HCT116 (cell line): ENCODE measurements around the gene HDAC10. TPM values are rescaled to one million over a fixed set of nuclear protein-coding genes. Genes with fewer than 3 reads are reported as not detected.
A peak's percentile ranks its signal among the peaks of the same experiment; 100 is the strongest.

ENCODE experiments used
- ATAC-seq: fragments of 200-7000 bp; cut with Tn5 transposase; 2 replicates; pipeline ENCODE4 v1.9.1; 2020; ENCODE audit warnings: mild to moderate bottlenecking, moderate library complexity
- BruUV-seq: library from RNA; stranded (reverse); fragments of 400-500 nt; replicated peaks from 2 replicates; lab custom pipeline; 2021; lab: Mats Ljungman, UMichigan
- CTCF ChIA-PET: fragments of 300-600 bp; sonication (Branson Sonifier 250); formaldehyde crosslinking; loops from one replicate; lab custom pipeline; 2021; ENCODE audit warnings: antibody characterized with exemption; lab: Charles Lee
- POLR2A ChIA-PET: fragments of 300-600, 350-600 bp; sonication (Branson Sonifier 250); formaldehyde crosslinking; loops from one replicate; lab custom pipeline; 2021; ENCODE audit warnings: antibody characterized with exemption; lab: Charles Lee
- RAD21 ChIA-PET, 2 experiments: fragments of 300-600 bp; sonication (Branson Sonifier 250); formaldehyde crosslinking; loops; one replicate each; lab custom pipeline; 2023; ENCODE audit warnings: low total read pairs in 2 of 2; ENCODE audit not compliant: uncharacterized antibody in 2 of 2, unreplicated experiment in 2 of 2, low non-redundant PET in 1 of 2; lab: Charles Lee
- DNase-seq: peaks from one replicate; pipeline ENCODE4 v3.0.0-alpha.2; 2010; ENCODE audit warnings: low read depth, low spot score
- H2AFZ ChIP-seq: fragments of 200-600 bp; shearing (Covaris generic), sonication (generic); 2 replicates; pipeline ENCODE4 v1.6.1; 2017; ENCODE audit warnings: low read depth, mixed run types, mixed read lengths, antibody characterized with exemption, low read length; ENCODE audit not compliant: poor library complexity, severe bottlenecking
- H3K27ac ChIP-seq: 2 replicates; pipeline ENCODE4 v1.5.1; 2012; ENCODE audit warnings: low read depth, low read length
- H3K27me3 ChIP-seq: fragments of 200-600 bp; sonication (generic); 2 replicates; pipeline ENCODE4 v1.6.1; 2016; ENCODE audit warnings: mixed run types, low read length, mixed read lengths; ENCODE audit not compliant: insufficient read depth
- H3K36me3 ChIP-seq, 2 experiments: fragments of 200-500 bp in 1 of 2; fragments of 200-600 bp in 1 of 2; sonication (Bioruptor generic) in 1 of 2; sonication (generic) in 1 of 2; 2 replicates each; pipeline versions ENCODE4 v1.5.1 to v1.6.1; 2014 to 2016; ENCODE audit warnings: low read length in 2 of 2, inconsistent platforms in 1 of 2, mixed read lengths in 1 of 2, mixed run types in 1 of 2; ENCODE audit not compliant: insufficient read depth in 2 of 2, control insufficient read depth in 1 of 2
- H3K4me1 ChIP-seq, 2 experiments: fragments of 200-600 bp in 1 of 2; sonication (generic) in 1 of 2; 2 replicates each; pipeline versions ENCODE4 v1.5.1 to v1.6.1; 2012 to 2017; ENCODE audit warnings: low read length in 2 of 2, inconsistent platforms in 1 of 2, mild to moderate bottlenecking in 1 of 2, mixed read lengths in 1 of 2, mixed run types in 1 of 2, moderate library complexity in 1 of 2; ENCODE audit not compliant: insufficient read depth in 2 of 2, control insufficient read depth in 1 of 2
- H3K4me2 ChIP-seq: fragments of 200-600 bp; sonication (generic); 2 replicates; pipeline ENCODE4 v1.6.1; 2017; ENCODE audit warnings: mixed run types, low read length, mixed read lengths
- H3K4me3 ChIP-seq, 2 experiments: fragments of 200-600 bp in 1 of 2; sonication (generic) in 1 of 2; replicated peaks in 1 of 2; 2 replicates each; pipeline ENCODE4 v1.5.1; 2011 to 2016; ENCODE audit warnings: low read length in 2 of 2, control low read depth in 1 of 2, low read depth in 1 of 2, mild to moderate bottlenecking in 1 of 2, mixed read lengths in 1 of 2, mixed run types in 1 of 2
- H3K79me2 ChIP-seq: fragments of 200-600 bp; sonication (generic); 2 replicates; pipeline ENCODE4 v1.6.1; 2017; ENCODE audit warnings: mild to moderate bottlenecking, mixed run types, low read length, moderate library complexity, mixed read lengths; ENCODE audit not compliant: insufficient read depth
- H3K9ac ChIP-seq: fragments of 200-600 bp; sonication (generic); 2 replicates; pipeline ENCODE4 v1.6.1; 2016; ENCODE audit warnings: low read length, mixed read lengths
- H3K9me2 ChIP-seq: fragments of 200-600 bp; sonication (generic), shearing (Covaris generic); 2 replicates; pipeline ENCODE4 v1.6.1; 2017; ENCODE audit warnings: mixed run types, mild to moderate bottlenecking, moderate library complexity; ENCODE audit not compliant: insufficient read depth
- H3K9me3 ChIP-seq, 2 experiments: fragments of 200-500 bp in 1 of 2; fragments of 200-600 bp in 1 of 2; sonication (Bioruptor generic) in 1 of 2; sonication (generic) in 1 of 2; 2 replicates each; pipeline ENCODE4 v1.6.1; 2014 to 2017; ENCODE audit warnings: low read length in 2 of 2, mixed read lengths in 2 of 2, inconsistent platforms in 1 of 2, low read depth in 1 of 2, mild to moderate bottlenecking in 1 of 2, mixed run types in 1 of 2, moderate library complexity in 1 of 2; ENCODE audit not compliant: control insufficient read depth in 1 of 2, insufficient read depth in 1 of 2
- H4K20me1 ChIP-seq: fragments of 200-600 bp; sonication (generic), shearing (Covaris generic); 2 replicates; pipeline ENCODE4 v1.6.1; 2017; ENCODE audit warnings: mixed run types, mild to moderate bottlenecking, moderate library complexity; ENCODE audit not compliant: insufficient read depth
- ELF1 ChIP-seq: IDR thresholded peaks from 2 replicates; pipeline ENCODE4 v1.6.1; 2012; ENCODE audit warnings: low read depth, borderline replicate concordance
- MAX ChIP-seq: IDR thresholded peaks from 2 replicates; pipeline ENCODE4 v1.6.1; 2012
- ZNF274 ChIP-seq: fragments of 200-500 bp; sonication (Bioruptor generic); IDR thresholded peaks from 2 replicates; pipeline ENCODE4 v1.6.1; 2014; ENCODE audit warnings: mild to moderate bottlenecking, low read depth, low read length, inconsistent platforms
- intact Hi-C: fragments of 100-400 bp; cut with micrococcal nuclease; formaldehyde crosslinking; loops from 2 replicates; pipeline ENCODE4 v1.10.0; 2022
- total RNA-seq: library from RNA; stranded (reverse); gene quantifications from one replicate; pipeline ENCODE4 v1.2.1, GENCODE V29; 2021; ENCODE audit not compliant: unreplicated experiment

Gene HDAC10
- total RNA-seq, 1 experiment from 2014 or later, result 67.5 TPM

GRCh38 chr22:50285568-50286229 lies 34.6 kb upstream of the HDAC10 start:
- no peak overlapping the region; the same call in 1 of the 2 replicates for H3K27ac ChIP-seq
- no peak for DNase-seq
- no peaks in the 10 kb centered on the region for H3K9me2 ChIP-seq
- no peaks in the 10 kb centered on the region for H3K9me3 ChIP-seq
- ChIA-PET RAD21 (no interaction called here), POLR2A (no interaction called here), CTCF (no interaction called here)
- H3K36me3 ChIP-seq, result peaks cover 29 to 61% of the 10 kb centered on the region in 2 experiments
- no peak overlapping the region for H2AFZ ChIP-seq
- no peak overlapping the region for H3K9ac ChIP-seq
- H3K79me2 ChIP-seq, result peaks cover 54% of the 10 kb centered on the region
- intact Hi-C loops, result no loop called here
- H3K4me2 ChIP-seq, result no peak overlapping the region
- no TSS peak for BruUV-seq
- peaks cover 20 to 28% of the 10 kb centered on the region in 2 experiments for H3K4me1 ChIP-seq
- no peak overlapping the region for H3K4me3 ChIP-seq
- H4K20me1 ChIP-seq, result no peaks in the 10 kb centered on the region
- no peak for ATAC-seq
- H3K27me3 ChIP-seq, result no peaks in the 10 kb centered on the region
- TF ChIP-seq MAX (no peak), ELF1 (no peak)
- TF ChIP-seq, all 23 proteins: peak for 0

- H4K20me1 ChIP-seq, result no peaks in the 10 kb centered on the region
- ATAC-seq (no peak), DNase-seq (no peak)
- H3K9ac ChIP-seq, result no peak overlapping the region
- H3K27me3 ChIP-seq, result no peaks in the 10 kb centered on the region
- peak overlapping the region; percentile 26; the same call in 1 of the 2 replicates for H3K27ac ChIP-seq
- no peak overlapping the region for H3K4me2 ChIP-seq
- no TSS peak for BruUV-seq
- no peaks in the 10 kb centered on the region for H3K9me3 ChIP-seq
- no peak overlapping the region for H3K4me3 ChIP-seq
- H3K36me3 ChIP-seq, result peaks cover 29 to 61% of the 10 kb centered on the region in 2 experiments
- no peak overlapping the region for H2AFZ ChIP-seq
- peaks cover 20 to 28% of the 10 kb centered on the region in 2 experiments for H3K4me1 ChIP-seq
- no peak for TF ChIP-seq ZNF274
- ChIA-PET CTCF (no interaction called here), RAD21 (no interaction called here), POLR2A (no interaction called here)
- H3K9me2 ChIP-seq, result no peaks in the 10 kb centered on the region
- peaks cover 41% of the 10 kb centered on the region for H3K79me2 ChIP-seq
- intact Hi-C loops, result no loop called here
These were observed 33.4 kb upstream of the HDAC10 start for GRCh38 chr22:50284479-50284878.
